ENCODE results near the gene NBDY.

GRCh38 chrX:56786889-56787733 is 58.1 kb downstream of the NBDY start:
- TF ChIP-seq, protein P1, sequence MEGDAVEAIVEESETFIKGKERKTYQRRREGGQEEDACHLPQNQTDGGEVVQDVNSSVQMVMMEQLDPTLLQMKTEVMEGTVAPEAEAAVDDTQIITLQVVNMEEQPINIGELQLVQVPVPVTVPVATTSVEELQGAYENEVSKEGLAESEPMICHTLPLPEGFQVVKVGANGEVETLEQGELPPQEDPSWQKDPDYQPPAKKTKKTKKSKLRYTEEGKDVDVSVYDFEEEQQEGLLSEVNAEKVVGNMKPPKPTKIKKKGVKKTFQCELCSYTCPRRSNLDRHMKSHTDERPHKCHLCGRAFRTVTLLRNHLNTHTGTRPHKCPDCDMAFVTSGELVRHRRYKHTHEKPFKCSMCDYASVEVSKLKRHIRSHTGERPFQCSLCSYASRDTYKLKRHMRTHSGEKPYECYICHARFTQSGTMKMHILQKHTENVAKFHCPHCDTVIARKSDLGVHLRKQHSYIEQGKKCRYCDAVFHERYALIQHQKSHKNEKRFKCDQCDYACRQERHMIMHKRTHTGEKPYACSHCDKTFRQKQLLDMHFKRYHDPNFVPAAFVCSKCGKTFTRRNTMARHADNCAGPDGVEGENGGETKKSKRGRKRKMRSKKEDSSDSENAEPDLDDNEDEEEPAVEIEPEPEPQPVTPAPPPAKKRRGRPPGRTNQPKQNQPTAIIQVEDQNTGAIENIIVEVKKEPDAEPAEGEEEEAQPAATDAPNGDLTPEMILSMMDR (conservative IDR thresholded peaks at IDR 0.05; ENCODE audit: low read length), result no peak
- no peak for TF ChIP-seq EZH2phosphoT487 (IDR thresholded peaks at IDR 0.05; ENCODE audit: borderline replicate concordance, low read depth, low read length)
